ENCODE results near the gene GABRB3. TPM values are rescaled to one million over a fixed set of nuclear protein-coding genes. Genes with fewer than 3 reads are reported as not detected.

GABRB3 gene
- total and polyA plus RNA-seq, 2 donors (not counting 1 experiment from before 2014, with no cell fraction given) = 0.07 TPM; not detected in 1

GRCh38 chr15:26635105-26635504 lies 137.8 kb downstream of the GABRB3 start:
- Histone ChIP-seq H3K27me3 (replicated peaks in 1 of 4; ENCODE audit: control extremely low read depth in 1 of 4, control insufficient read depth in 3 of 4, insufficient read depth in 4 of 4, low read length in 3 of 4) (no peaks in the 10 kb centered on the region), H3K4me2 (replicated peaks; ENCODE audit: low read depth, low read length, poor library complexity, severe bottlenecking) (no peak overlapping the region), H3K36me3 (replicated peaks in 1 of 2; ENCODE audit: control extremely low read depth in 1 of 2, control insufficient read depth in 1 of 2, extremely low read depth in 1 of 2, insufficient read depth in 2 of 2, low read length in 1 of 2) (no peaks in the 10 kb centered on the region), H2AFZ (ENCODE audit: insufficient read depth, low read depth, low read length, poor library complexity, severe bottlenecking) (no peak overlapping the region), H3K4me3 (ENCODE audit: control extremely low read depth in 1 of 5, extremely low read depth in 1 of 5, insufficient read depth in 1 of 5, low read depth in 2 of 5, low read length in 4 of 5) (no peak overlapping the region), H3K9ac (ENCODE audit: low read length) (no peak overlapping the region), H3K79me2 (ENCODE audit: control insufficient read depth, insufficient read depth, low read length) (no peaks in the 10 kb centered on the region), H3K4me1 (ENCODE audit: control insufficient read depth in 2 of 2, insufficient read depth in 2 of 2, low read length in 2 of 2) (no peaks in the 10 kb centered on the region), H3K27ac (ENCODE audit: low read length in 2 of 2) (no peak overlapping the region), H4K20me1 (ENCODE audit: control insufficient read depth, insufficient read depth, low read length, poor library complexity, severe bottlenecking) (no peaks in the 10 kb centered on the region), H3K9me3 (ENCODE audit: control extremely low read depth in 1 of 3, control insufficient read depth in 2 of 3, insufficient read depth in 1 of 3, low read length in 2 of 3) (peaks cover 0 to 5% (median 0%) of the 10 kb centered on the region in 3 donors)
- DNase-seq (no peak), ATAC-seq (ENCODE audit: low read depth) (no peak)
- intact Hi-C loops (cut with micrococcal nuclease) = no loop called here
- Mint-ChIP-seq H3K4me3 (no peak overlapping the region), H3K4me1 (no peaks in the 10 kb centered on the region), H3K27ac (no peak overlapping the region), H3K9me3 (ENCODE audit: insufficient read depth) (peaks cover 9% of the 10 kb centered on the region), H3K27me3 (no peaks in the 10 kb centered on the region)
- TF ChIP-seq CTCF (IDR thresholded peaks at IDR 0.05) (no peak), EZH2 (IDR thresholded peaks at IDR 0.05; ENCODE audit: borderline replicate concordance, insufficient read depth, low read depth, low read length, poor library complexity, severe bottlenecking) (no peak)
- WGBS (ENCODE audit: insufficient coverage) = 57% methylated on average over 1 of the region's 2 CpGs
- ChIA-PET POLR2A (no interaction called here), CTCF (no interaction called here)

GRCh38 chr15:26634319-26634718 lies 138.5 kb downstream of the GABRB3 start:
- ChIA-PET POLR2A (no interaction called here), CTCF (no interaction called here)
- H3K4me3 Mint-ChIP-seq = no peak overlapping the region
- no peaks in the 10 kb centered on the region for H3K4me1 ChIP-seq (ENCODE audit: control insufficient read depth in 2 of 2, insufficient read depth in 2 of 2, low read length in 2 of 2)
- H3K79me2 ChIP-seq (ENCODE audit: control insufficient read depth, insufficient read depth, low read length) = no peaks in the 10 kb centered on the region
- no peak overlapping the region for H3K27ac ChIP-seq (ENCODE audit: low read length in 2 of 2)
- H3K9ac ChIP-seq (ENCODE audit: low read length) = no peak overlapping the region
- H3K4me3 ChIP-seq (ENCODE audit: control extremely low read depth in 1 of 5, extremely low read depth in 1 of 5, insufficient read depth in 1 of 5, low read depth in 2 of 5, low read length in 4 of 5) = no peak overlapping the region
- no peaks in the 10 kb centered on the region for H4K20me1 ChIP-seq (ENCODE audit: control insufficient read depth, insufficient read depth, low read length, poor library complexity, severe bottlenecking)
- no peaks in the 10 kb centered on the region for H3K27me3 ChIP-seq (replicated peaks in 1 of 4; ENCODE audit: control extremely low read depth in 1 of 4, control insufficient read depth in 3 of 4, insufficient read depth in 4 of 4, low read length in 3 of 4)
- TF ChIP-seq CTCF (IDR thresholded peaks at IDR 0.05) (no peak), EZH2 (IDR thresholded peaks at IDR 0.05; ENCODE audit: borderline replicate concordance, insufficient read depth, low read depth, low read length, poor library complexity, severe bottlenecking) (no peak)
- intact Hi-C loops (cut with micrococcal nuclease) = no loop called here
- no peak overlapping the region for H2AFZ ChIP-seq (ENCODE audit: insufficient read depth, low read depth, low read length, poor library complexity, severe bottlenecking)
- H3K27ac Mint-ChIP-seq = no peak overlapping the region
- no peaks in the 10 kb centered on the region for H3K4me1 Mint-ChIP-seq
- ATAC-seq (ENCODE audit: low read depth) = no peak
- peaks cover 0 to 13% (median 0%) of the 10 kb centered on the region in 3 donors for H3K9me3 ChIP-seq (ENCODE audit: control extremely low read depth in 1 of 3, control insufficient read depth in 2 of 3, insufficient read depth in 1 of 3, low read length in 2 of 3)
- H3K36me3 ChIP-seq (replicated peaks in 1 of 2; ENCODE audit: control extremely low read depth in 1 of 2, control insufficient read depth in 1 of 2, extremely low read depth in 1 of 2, insufficient read depth in 2 of 2, low read length in 1 of 2) = no peaks in the 10 kb centered on the region
- no peak for DNase-seq
- H3K9me3 Mint-ChIP-seq (ENCODE audit: insufficient read depth) = peaks cover 9% of the 10 kb centered on the region
- WGBS (ENCODE audit: insufficient coverage) = 100% methylated on average over 2 of the region's 5 CpGs
- no peak overlapping the region for H3K4me2 ChIP-seq (replicated peaks; ENCODE audit: low read depth, low read length, poor library complexity, severe bottlenecking)
- no peaks in the 10 kb centered on the region for H3K27me3 Mint-ChIP-seq

All from B cell (primary cell).